H9 (cell line): ENCODE results near the gene EPN3. TPM values are rescaled to one million over a fixed set of nuclear protein-coding genes. Genes with fewer than 3 reads are reported as not detected.

Experiments
- DNase-seq: peaks from one replicate; pipeline ENCODE4 v3.0.0-alpha.2; 2017
- H2AFZ ChIP-seq: one replicate; pipeline ENCODE4 v1.6.1; 2013; ENCODE audit warnings: mild to moderate bottlenecking, low read length, control low read depth, moderate library complexity
- H2AK5ac ChIP-seq: 2 replicates; pipeline ENCODE4 v1.6.1; 2013; ENCODE audit warnings: low read length, control low read depth, mixed read lengths; ENCODE audit not compliant: insufficient read length
- H2BK120ac ChIP-seq: one replicate; pipeline ENCODE4 v1.6.1; 2013; ENCODE audit warnings: low read depth, mild to moderate bottlenecking, low read length, control low read depth, inconsistent platforms; ENCODE audit not compliant: poor library complexity, severe bottlenecking
- H2BK12ac ChIP-seq: 2 replicates; pipeline ENCODE4 v1.6.1; 2013; ENCODE audit warnings: low read length, control low read depth, mixed read lengths, low read depth; ENCODE audit not compliant: insufficient read length
- H2BK15ac ChIP-seq: 2 replicates; pipeline ENCODE4 v1.6.1; 2013; ENCODE audit warnings: low read depth, low read length, control low read depth
- H2BK20ac ChIP-seq: one replicate; pipeline ENCODE4 v1.6.1; 2013; ENCODE audit warnings: low read depth, mild to moderate bottlenecking, low read length, control low read depth, inconsistent platforms; ENCODE audit not compliant: poor library complexity, severe bottlenecking
- H2BK5ac ChIP-seq: 2 replicates; pipeline ENCODE4 v1.6.1; 2013; ENCODE audit warnings: low read length, control low read depth, mixed read lengths; ENCODE audit not compliant: insufficient read length
- H3K14ac ChIP-seq: 2 replicates; pipeline ENCODE4 v1.6.1; 2013; ENCODE audit warnings: low read length, control low read depth; ENCODE audit not compliant: insufficient read depth
- H3K18ac ChIP-seq: 2 replicates; pipeline ENCODE4 v1.6.1; 2013; ENCODE audit warnings: low read depth, mild to moderate bottlenecking, mixed read lengths, low read length, control low read depth; ENCODE audit not compliant: insufficient read length
- H3K23ac ChIP-seq: 2 replicates; pipeline ENCODE4 v1.6.1; 2013; ENCODE audit warnings: low read length, control low read depth, mixed read lengths, low read depth; ENCODE audit not compliant: insufficient read length
- H3K23me2 ChIP-seq: 2 replicates; pipeline ENCODE4 v1.6.1; 2013; ENCODE audit warnings: low read depth, mild to moderate bottlenecking, mixed read lengths, low read length, control low read depth; ENCODE audit not compliant: insufficient read length, poor library complexity, severe bottlenecking
- H3K27ac ChIP-seq: 2 replicates; pipeline ENCODE4 v1.5.1; 2013; ENCODE audit warnings: low read length, control low read depth, mixed read lengths, low read depth; ENCODE audit not compliant: insufficient read length
- H3K27me3 ChIP-seq: 2 replicates; pipeline ENCODE4 v1.6.1; 2013; ENCODE audit warnings: low read length, control low read depth, inconsistent platforms; ENCODE audit not compliant: insufficient read depth
- H3K4ac ChIP-seq: 2 replicates; pipeline ENCODE4 v1.6.1; 2013; ENCODE audit warnings: low read depth, mild to moderate bottlenecking, control low read depth, inconsistent platforms, low read length, moderate library complexity
- H3K4me1 ChIP-seq: 2 replicates; pipeline ENCODE4 v1.6.1; 2013; ENCODE audit warnings: low read length, control low read depth, inconsistent platforms; ENCODE audit not compliant: insufficient read depth
- H3K4me2 ChIP-seq: 2 replicates; pipeline ENCODE4 v1.6.1; 2013; ENCODE audit warnings: low read length, control low read depth, mixed read lengths; ENCODE audit not compliant: insufficient read length, insufficient read depth
- H3K56ac ChIP-seq: 2 replicates; pipeline ENCODE4 v1.6.1; 2013; ENCODE audit warnings: low read depth, mild to moderate bottlenecking, mixed read lengths, low read length, control low read depth; ENCODE audit not compliant: insufficient read length
- H3K79me1 ChIP-seq: 2 replicates; pipeline ENCODE4 v1.6.1; 2013; ENCODE audit warnings: low read depth, mild to moderate bottlenecking, moderate library complexity, low read length, control low read depth, inconsistent platforms; ENCODE audit not compliant: insufficient read depth, poor library complexity, severe bottlenecking
- H3K79me2 ChIP-seq: 2 replicates; pipeline ENCODE4 v1.6.1; 2013; ENCODE audit warnings: low read length, control low read depth, inconsistent platforms; ENCODE audit not compliant: insufficient read depth
- H3K9ac ChIP-seq: 2 replicates; pipeline ENCODE4 v1.6.1; 2013; ENCODE audit warnings: low read length, control low read depth, mixed read lengths; ENCODE audit not compliant: insufficient read length; ENCODE audit errors: extremely low read depth
- H3K9me3 ChIP-seq: one replicate; pipeline ENCODE4 v1.6.1; 2013; ENCODE audit warnings: low read depth, low read length, inconsistent platforms; ENCODE audit not compliant: control insufficient read depth
- H3T11ph ChIP-seq: one replicate; pipeline ENCODE4 v1.6.1; 2013; ENCODE audit warnings: mild to moderate bottlenecking, low read length, control low read depth, inconsistent platforms
- H4K20me1 ChIP-seq: one replicate; pipeline ENCODE4 v1.6.1; 2013; ENCODE audit not compliant: control insufficient read depth, insufficient read length, insufficient read depth
- H4K5ac ChIP-seq: 2 replicates; pipeline ENCODE4 v1.6.1; 2013; ENCODE audit warnings: low read depth, mild to moderate bottlenecking, mixed read lengths, low read length, control low read depth; ENCODE audit not compliant: insufficient read length
- H4K8ac ChIP-seq: replicated peaks from 2 replicates; pipeline ENCODE4 v1.6.1; 2013; ENCODE audit warnings: low read length, control low read depth, mixed read lengths, low read depth; ENCODE audit not compliant: insufficient read length
- H4K91ac ChIP-seq: 2 replicates; pipeline ENCODE4 v1.6.1; 2013; ENCODE audit warnings: low read depth, mild to moderate bottlenecking, moderate library complexity, mixed read lengths, low read length, control low read depth; ENCODE audit not compliant: insufficient read length
- H3K27ac Mint-ChIP-seq, 3 experiments: 2 replicates in 2 of 3; 3 replicates in 1 of 3; pipeline ENCODE4 v1.8.0; 2020 to 2021; ENCODE audit warnings: mixed read lengths in 3 of 3, mild to moderate bottlenecking in 1 of 3, moderate library complexity in 1 of 3
- H3K27me3 Mint-ChIP-seq: 2 replicates; pipeline ENCODE4 v1.8.0; 2021; ENCODE audit warnings: low read depth, mild to moderate bottlenecking, moderate library complexity, mixed read lengths
- H3K36me3 Mint-ChIP-seq, 3 experiments: 2 replicates in 2 of 3; 3 replicates in 1 of 3; pipeline ENCODE4 v1.8.0; 2020 to 2021; ENCODE audit warnings: low read depth in 3 of 3, mixed read lengths in 3 of 3; ENCODE audit not compliant: insufficient read depth in 1 of 3
- H3K4me1 Mint-ChIP-seq, 2 experiments: 2 replicates each; pipeline ENCODE4 v1.8.0; 2020; ENCODE audit warnings: mixed read lengths in 2 of 2
- H3K4me3 Mint-ChIP-seq, 2 experiments: 2 replicates in 1 of 2; 3 replicates in 1 of 2; pipeline ENCODE4 v1.8.0; 2020 to 2021; ENCODE audit warnings: mild to moderate bottlenecking in 2 of 2, mixed read lengths in 2 of 2, moderate library complexity in 1 of 2
- H3K9me3 Mint-ChIP-seq, 2 experiments: 2 replicates in 1 of 2; 3 replicates in 1 of 2; pipeline ENCODE4 v1.8.0; 2020; ENCODE audit warnings: mild to moderate bottlenecking in 2 of 2, mixed read lengths in 2 of 2, moderate library complexity in 1 of 2
- WGBS: extraction: QIAGEN DNeasy Blood & Tissue Kit; methylation state at CpG from one replicate; pipeline ENCODE4 v1.1.7; 2013; ENCODE audit warnings: missing lambda C conversion rate, low lambda C conversion rate, mixed read lengths; ENCODE audit not compliant: insufficient read length; ENCODE audit errors: extremely low coverage; 5-methylcytosine and 5-hydroxymethylcytosine counted together
- total RNA-seq: library from RNA; stranded (reverse); gene quantifications from 2 replicates; pipeline ENCODE4 v1.2.1, GENCODE V29; 2021
- TF ChIP-seq, protein P1 (sequence below): fragments of 200-600 bp; sonication (generic); conservative IDR thresholded peaks from 3 replicates; pipeline ENCODE4 v1.8.0; 2021; ENCODE audit warnings: antibody characterized with exemption, mild to moderate bottlenecking

EPN3 gene
- total RNA-seq, 1 experiment from 2014 or later, result 1.9 TPM

DNA sequence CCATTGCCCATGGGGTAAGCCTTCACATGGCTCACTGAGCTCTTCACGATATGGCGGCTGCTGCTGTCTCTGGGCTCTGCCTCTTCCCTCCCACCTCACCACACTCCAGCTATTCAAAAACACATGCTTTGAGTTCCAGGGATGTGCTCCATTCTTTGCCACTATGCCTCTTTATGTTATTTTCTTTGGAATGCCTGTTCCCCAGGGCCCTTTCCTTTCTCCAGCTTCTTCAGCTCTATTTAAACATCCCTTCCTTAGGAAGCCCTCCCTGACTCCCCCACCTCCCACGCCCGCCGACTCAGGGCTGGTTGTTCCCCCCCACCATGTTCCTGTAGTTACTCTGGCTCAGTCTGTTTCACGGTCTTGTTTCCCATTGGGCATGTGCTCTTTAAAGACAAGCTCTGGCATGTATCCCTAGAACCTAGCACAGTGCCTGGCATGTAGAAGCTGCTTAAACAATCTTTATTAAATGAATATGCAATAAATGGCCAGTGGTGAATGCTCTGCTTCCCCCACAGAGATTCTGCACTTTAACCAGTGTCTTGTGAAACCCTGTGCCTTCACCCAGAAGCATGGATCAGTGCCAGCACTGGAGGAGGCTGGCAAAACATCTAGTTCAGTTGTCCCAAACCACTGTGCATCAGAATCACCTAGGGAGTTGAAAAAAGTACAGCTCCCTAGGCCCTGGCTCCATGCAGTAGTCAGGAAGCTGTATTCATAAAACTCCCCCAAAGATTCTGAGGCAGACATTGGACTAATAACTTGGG, 17.4 kb upstream of the EPN3 start:
- H3T11ph ChIP-seq, result no peak overlapping the region
- no peak overlapping the region for H2BK20ac ChIP-seq
- H2BK120ac ChIP-seq, result no peak overlapping the region
- H3K23ac ChIP-seq, result no peak overlapping the region
- no peak overlapping the region for H4K5ac ChIP-seq
- no peak overlapping the region for H4K91ac ChIP-seq
- H3K18ac ChIP-seq, result no peak overlapping the region
- no peak overlapping the region for H2BK5ac ChIP-seq
- H2AFZ ChIP-seq, result no peak overlapping the region
- H2AK5ac ChIP-seq, result no peak overlapping the region
- Mint-ChIP-seq H3K9me3 (no peaks in the 10 kb centered on the region), H3K36me3 (no peaks in the 10 kb centered on the region), H3K4me1 (peaks cover 15 to 31% of the 10 kb centered on the region in 2 experiments), H3K27ac (peak overlapping the region in 1 of 3 experiments; percentile 19; a peak in 1 of 7 replicates), H3K27me3 (peaks cover 12% of the 10 kb centered on the region), H3K4me3 (no peak overlapping the region)
- H3K56ac ChIP-seq, result no peak overlapping the region
- no peak overlapping the region for H3K4ac ChIP-seq
- H3K79me1 ChIP-seq, result no peaks in the 10 kb centered on the region
- H3K23me2 ChIP-seq, result no peaks in the 10 kb centered on the region
- H3K27ac ChIP-seq, result no peak overlapping the region
- TF ChIP-seq, protein P1, sequence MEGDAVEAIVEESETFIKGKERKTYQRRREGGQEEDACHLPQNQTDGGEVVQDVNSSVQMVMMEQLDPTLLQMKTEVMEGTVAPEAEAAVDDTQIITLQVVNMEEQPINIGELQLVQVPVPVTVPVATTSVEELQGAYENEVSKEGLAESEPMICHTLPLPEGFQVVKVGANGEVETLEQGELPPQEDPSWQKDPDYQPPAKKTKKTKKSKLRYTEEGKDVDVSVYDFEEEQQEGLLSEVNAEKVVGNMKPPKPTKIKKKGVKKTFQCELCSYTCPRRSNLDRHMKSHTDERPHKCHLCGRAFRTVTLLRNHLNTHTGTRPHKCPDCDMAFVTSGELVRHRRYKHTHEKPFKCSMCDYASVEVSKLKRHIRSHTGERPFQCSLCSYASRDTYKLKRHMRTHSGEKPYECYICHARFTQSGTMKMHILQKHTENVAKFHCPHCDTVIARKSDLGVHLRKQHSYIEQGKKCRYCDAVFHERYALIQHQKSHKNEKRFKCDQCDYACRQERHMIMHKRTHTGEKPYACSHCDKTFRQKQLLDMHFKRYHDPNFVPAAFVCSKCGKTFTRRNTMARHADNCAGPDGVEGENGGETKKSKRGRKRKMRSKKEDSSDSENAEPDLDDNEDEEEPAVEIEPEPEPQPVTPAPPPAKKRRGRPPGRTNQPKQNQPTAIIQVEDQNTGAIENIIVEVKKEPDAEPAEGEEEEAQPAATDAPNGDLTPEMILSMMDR, result no peak
- no peak overlapping the region for H3K14ac ChIP-seq
- no CpG with 5 or more reads among the region's 6 CpGs for WGBS
- no peaks in the 10 kb centered on the region for H4K20me1 ChIP-seq
- no peak for DNase-seq
- no peak overlapping the region for H3K9ac ChIP-seq
- no peak overlapping the region for H2BK15ac ChIP-seq
- H3K4me2 ChIP-seq, result no peak overlapping the region
- no peaks in the 10 kb centered on the region for H3K9me3 ChIP-seq
- H2BK12ac ChIP-seq, result no peak overlapping the region
- H3K4me1 ChIP-seq, result no peaks in the 10 kb centered on the region
- no peaks in the 10 kb centered on the region for H3K27me3 ChIP-seq
- H4K8ac ChIP-seq, result no peak overlapping the region
- no peaks in the 10 kb centered on the region for H3K79me2 ChIP-seq
